Activated effector memory CD4-positive, alpha-beta T cell treated with anti-CD3 and anti-CD28 coated beads, Interleukin-2, amount 50 U/mL, for 16 hours (primary cell): ENCODE data around the gene TRABD.

Experiments used
- DNase-seq: peaks from one replicate; pipeline ENCODE4 v3.0.0-alpha.2; 2020

Gene TRABD

DNA sequence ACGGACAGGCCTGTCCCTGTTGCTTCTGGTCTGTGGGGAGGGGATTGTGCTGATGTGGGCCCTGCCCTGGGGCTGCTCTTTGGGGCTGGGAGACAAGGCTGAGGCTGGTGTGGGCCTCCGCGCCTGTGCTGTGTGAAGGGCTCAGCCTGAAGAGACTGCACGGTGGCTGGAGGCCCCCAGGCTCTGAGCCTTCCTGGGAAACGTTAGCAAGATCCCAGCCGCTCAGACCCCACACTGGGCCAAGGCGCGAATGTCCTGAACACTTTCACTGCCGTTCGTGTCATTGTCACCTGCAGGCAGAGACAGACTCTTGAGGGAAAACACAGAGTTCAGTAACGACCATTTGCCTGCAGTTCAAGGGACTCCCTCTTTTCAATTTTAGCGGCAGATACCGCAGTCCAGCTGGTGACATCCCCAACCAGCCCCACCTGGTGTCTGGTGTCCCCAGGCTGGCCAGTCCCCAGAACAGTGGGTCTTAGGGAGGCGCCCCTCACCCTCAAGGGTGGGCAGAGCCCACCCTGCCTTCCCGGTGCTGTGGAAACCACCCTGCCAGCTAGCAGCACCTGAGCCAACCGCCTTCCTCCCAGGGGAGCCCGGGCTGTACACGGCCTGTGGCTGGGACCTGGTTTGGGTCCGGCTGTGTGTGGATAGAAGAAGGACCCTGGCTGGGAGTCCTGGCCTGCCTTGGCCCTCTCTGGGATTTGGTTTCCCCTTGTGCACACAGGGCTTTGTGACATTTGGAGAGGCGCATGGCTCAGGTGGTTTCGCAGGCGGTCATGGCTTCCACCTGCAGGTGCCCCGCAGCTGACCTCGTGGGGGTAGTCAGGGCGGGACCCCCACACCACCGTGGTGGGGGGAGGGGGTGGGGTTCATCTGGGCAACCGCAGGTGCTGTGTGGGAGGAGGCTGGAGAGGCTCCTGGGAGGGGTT lies 9.5 kb upstream of the TRABD start:
- DNase-seq, result no peak

DNA sequence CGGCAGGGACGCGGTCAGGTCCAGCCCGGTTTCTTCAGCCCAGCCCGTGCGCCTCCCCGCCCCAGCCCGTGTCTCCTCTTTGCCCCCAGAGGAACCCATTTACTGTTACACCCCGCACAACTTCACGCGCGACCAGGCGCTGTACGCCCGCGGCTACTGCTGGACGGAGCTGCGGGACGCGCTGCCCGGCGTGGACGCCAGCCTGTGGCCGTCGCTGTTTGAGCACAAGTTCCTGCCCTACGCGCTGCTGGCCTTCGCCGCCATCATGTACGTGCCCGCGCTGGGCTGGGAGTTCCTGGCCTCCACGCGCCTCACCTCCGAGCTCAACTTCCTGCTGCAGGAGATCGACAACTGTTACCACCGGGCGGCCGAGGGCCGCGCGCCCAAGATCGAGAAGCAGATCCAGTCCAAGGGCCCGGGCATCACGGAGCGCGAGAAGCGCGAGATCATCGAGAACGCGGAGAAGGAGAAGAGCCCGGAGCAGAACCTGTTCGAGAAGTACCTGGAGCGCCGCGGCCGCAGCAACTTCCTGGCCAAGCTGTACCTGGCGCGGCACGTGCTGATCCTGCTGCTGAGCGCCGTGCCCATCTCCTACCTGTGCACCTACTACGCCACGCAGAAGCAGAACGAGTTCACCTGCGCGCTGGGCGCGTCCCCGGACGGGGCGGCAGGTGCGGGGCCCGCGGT lies 8.7 kb upstream of the TRABD start:
- DNase-seq, result no peak

DNA sequence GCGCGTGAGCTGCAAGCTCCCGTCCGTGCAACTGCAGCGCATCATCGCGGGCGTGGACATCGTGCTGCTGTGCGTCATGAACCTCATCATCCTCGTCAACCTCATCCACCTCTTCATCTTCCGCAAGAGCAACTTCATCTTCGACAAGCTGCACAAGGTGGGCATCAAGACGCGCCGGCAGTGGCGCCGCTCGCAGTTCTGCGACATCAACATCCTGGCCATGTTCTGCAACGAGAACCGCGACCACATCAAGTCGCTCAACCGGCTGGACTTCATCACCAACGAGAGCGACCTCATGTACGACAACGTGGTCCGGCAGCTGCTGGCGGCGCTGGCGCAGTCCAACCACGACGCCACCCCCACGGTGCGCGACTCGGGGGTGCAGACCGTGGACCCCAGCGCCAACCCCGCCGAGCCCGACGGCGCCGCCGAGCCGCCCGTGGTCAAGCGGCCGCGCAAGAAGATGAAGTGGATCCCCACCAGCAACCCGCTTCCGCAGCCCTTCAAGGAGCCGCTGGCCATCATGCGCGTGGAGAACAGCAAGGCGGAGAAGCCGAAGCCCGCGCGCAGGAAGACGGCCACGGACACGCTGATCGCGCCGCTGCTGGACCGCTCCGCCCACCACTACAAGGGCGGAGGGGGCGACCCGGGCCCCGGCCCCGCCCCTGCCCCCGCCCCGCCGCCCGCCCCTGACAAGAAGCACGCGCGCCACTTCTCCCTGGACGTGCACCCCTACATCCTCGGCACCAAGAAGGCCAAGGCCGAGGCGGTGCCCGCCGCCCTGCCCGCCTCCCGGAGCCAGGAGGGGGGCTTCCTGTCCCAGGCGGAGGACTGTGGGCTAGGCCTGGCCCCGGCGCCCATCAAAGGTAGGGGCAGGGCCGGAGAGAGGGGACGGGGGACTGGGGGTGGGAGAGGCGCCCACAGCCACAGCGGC lies 7.9 kb upstream of the TRABD start:
- DNase-seq, result no peak

DNA sequence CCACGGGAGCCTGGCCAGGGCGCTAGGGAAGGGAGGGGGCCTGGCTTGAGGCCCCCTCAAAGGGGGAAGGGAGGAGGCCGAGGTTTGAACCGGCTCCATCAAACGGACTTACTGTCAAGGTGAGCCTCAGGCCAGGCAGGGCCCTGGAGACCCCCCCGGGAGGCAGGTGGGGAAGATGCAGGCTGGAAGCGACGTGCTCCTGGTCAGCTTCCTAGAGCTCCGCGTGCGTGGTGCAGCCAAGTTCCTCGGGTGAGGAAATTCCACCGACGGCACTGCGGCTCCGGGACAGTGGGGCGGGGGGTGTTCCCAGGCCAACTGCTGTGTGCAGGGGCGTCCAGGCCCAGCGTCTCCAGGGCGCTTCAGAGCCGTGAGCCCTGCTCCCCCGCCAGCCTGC lies 7.2 kb upstream of the TRABD start:
- DNase-seq, result no peak

DNA sequence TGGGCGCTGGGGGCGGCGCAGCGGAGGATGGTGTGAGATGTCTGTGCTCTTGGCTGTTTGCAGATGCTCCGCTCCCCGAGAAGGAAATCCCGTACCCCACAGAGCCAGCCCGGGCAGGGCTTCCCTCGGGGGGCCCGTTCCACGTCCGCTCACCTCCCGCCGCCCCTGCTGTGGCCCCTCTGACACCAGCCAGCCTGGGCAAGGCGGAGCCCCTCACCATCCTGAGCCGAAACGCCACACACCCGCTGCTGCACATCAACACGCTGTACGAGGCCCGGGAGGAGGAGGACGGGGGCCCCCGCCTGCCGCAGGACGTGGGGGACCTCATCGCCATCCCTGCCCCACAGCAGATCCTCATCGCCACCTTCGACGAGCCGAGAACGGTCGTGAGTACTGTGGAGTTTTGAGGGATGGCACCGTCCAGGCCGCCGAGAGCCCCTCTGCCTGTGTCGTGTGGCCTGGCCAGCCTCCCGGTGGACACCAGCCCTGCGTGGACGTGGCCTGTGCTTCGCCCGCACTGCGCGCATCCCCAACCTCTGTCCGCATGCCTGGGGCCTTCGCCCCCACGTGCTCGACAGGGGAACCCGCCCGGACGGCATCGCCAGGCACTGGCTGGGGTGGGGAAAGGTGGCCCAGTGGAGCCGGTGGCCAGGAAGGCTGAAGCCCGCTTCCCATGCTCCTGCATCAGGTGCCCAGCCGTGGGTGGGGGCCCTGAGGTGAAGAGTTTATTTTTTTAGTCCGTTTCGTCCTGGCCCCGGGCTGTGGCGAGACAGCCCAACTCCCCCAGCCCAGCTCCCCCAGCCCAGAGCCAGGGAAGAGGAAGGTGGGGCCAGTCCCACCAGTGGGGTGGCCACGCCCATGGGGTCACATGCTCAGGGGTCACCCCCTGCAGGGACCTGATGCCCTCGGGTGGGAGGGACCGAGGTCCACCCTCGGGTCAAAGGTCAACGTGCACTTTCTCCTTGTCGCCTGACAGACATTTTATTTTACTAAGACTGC lies 6.5 kb upstream of the TRABD start:
- DNase-seq, result no peak

DNA sequence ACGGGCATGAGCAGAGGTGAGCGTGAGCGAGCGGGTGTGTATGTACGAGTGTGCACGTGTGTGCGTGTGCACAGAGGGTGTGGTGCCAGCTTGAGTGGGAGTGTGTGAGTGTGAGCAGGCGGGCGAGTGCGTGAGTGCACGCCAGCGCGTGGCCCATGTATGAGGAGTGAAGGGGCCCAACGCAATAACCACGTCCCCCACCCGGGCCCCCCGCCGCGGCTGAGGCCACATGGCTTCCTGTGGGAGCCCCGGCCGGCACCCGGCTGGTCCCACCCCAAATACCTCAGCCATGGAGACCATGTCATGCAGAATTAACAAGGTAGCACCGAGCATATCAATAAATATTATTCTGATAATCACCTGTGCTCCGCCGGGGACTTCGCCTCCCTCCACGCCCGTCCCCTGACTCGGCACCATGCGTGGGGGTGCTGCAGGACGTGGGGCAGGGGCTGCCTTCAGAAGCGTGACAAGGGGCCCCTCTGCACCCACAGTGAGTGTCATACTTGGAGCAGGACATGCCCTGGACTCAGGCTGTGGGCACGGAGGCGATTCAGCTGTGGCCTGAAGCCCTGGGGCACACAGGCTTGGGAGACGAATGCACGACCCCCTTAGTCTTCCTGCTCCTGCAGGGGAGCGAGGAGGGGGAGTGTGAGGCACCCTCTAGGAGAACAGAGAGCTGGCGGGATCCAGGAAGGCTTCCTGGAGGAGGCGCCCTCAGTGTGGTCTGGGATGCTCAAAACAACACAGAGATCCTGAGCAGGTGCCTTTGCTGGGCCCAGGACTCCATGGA lies 5.6 kb upstream of the TRABD start:
- no peak for DNase-seq

DNA sequence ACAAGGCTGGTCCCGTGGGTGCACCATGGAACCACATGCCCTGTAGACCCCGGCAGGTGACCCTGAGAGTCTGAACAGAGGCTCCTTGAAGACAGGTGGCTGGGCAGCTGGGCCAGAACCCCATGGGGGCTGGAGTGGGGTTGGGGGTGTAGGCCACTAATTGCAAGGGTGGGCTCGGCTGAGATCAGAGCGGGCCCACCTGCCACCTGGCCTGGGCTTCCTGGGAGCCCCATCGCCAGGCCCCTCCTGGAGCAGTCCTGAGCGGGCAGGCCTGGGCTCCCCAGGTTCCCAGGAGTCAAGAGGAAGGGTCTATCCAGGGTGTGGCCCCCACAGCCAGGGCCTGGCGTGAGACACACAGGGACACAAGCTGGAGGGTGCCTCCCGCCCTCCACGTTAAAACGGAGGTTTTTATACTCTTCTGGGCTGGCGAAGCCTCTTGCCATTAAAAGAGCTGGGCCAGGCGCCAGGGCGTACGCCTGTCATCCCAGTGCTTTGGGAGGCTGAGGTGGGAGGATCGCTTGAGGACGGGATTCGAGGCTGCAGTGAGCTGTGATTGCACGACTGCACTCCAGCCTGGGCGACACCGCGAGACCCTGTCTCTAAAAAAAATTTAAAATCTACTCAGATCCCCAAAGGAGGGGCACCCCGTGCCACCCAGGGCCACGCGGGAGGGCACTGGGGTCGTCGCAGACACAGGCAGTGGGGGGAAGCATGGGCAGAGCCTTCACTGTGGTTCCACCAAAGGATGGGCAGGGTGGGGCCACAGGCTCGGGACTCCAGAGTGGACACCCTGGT lies 4.8 kb upstream of the TRABD start:
- no peak for DNase-seq

DNA sequence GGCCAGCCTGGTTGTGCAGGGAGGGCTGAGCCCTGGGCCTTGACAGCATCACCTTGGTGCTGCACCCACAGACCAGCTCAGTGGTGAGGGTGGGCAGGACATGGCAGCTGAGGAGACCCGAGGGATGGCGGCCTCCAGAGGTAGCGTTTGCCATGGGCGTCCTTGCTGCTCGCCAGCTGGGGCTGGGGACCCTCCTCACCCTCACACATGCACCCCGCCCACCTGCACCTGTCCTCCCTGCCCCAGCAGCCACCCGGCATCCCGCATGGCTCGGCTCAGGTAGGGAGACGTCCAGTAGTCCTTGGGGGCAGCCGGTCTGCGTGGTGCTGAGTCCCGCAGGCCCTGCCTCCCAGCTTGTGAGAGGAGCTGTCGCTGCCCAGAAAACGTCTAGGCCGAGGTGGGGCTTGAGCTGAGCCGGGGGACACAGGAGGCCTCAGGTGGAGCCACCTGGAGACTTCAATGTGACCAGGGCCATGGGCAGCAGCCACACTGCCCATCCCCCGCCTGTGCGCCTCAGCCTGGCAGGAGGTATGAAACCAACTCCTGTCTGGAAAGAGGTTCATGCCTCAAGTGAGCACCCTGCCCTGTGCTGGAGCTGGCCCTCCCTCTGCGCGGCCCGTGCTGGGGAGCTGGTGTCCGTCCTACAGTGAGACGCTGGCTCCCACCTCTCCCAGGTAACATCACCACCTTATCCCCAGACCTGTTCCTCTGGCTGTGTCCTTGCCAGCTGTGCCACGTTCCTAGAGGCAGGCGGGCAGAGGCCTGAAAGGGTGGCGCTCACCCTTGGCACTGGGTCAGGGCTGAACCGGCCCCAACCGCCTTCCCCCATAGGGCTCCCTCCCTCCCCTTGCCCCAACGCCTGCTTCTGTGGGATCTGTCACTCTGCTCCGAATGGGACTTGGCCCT lies 3.3 kb upstream of the TRABD start:
- no peak for DNase-seq

DNA sequence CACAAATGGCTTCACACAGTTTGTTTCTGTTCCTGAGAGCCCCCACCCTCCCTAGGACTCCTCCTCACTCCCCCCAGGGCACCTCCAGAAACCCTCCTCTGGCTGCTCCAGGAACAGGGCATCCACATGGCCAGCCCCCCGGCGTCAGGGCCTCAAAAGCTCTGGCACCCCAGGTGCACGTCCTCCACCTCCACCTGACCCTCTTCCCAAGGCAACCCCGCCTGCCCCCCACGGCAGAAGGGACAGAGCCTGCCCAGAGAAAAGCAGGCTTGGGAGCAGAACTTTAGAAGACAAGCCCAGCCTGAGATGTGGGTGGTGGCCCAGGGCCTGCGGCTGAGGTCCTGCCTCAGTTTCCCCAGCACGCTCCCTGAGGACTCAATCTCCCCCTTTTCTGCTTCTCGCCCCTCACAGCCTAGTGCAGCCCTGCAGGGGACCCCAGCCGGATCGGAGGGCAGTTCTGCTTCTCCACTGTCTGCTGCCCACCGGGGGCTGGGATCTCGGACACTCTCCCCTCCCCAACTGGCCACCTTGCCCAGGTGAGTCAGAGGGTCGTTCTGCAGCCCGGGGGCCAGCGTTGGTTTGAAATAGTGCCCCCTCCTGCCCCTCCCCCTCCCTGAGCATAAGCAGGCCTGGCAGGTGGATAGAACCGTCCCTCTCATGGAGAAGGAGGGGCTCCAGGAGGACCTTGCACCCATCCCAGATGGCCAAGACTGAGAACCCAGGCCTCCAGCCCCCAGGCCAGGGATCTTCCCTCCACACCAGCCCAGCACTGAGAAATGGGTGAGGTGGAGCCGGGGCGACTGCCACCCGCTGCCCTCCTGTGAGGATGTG lies 2.4 kb upstream of the TRABD start:
- no peak for DNase-seq

DNA sequence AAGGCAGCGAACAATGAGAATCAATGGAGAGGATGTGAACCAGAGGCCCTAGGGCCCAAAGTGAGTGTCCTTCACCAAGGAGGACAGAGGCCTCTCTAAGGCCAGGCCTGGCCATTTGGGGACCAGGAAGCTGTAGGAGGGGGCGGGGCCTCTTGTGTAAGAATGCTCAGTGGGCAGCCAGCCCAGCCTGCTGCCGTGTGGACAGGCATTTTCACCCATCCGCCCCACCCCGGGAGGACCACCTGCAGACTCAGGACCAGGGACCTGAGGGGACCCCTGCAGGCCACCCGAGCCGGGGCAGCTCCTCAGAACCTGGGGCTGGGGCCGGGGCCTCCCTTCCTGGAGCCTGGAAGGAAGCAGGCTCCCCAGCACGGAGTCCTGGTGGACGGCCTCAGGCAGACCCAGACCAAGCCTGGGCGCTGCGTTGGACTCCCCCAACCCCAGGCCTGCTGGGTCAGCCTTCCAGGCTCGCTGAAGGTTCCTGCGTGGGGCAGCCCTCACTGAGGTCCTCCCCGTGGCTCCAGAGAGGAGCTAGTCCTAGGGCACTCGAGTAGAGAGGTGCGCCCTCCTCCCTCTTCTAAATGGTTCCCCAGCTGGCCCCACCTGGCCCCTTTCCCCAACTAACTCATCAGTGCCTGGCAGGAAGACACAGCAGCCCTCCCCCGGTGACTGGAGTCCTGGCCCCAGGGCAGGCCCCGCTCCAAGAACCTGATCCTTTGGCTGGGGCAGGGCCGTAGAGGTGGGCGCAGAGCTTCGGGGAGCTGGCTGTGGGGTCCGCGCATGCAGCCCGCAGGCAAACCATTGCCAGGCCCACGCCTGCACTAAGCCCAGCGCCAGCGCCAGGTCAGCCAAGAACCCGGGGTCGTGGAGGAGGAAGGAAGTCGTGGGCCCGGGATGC lies 1.5 kb upstream of the TRABD start:
- DNase-seq, result no peak

DNA sequence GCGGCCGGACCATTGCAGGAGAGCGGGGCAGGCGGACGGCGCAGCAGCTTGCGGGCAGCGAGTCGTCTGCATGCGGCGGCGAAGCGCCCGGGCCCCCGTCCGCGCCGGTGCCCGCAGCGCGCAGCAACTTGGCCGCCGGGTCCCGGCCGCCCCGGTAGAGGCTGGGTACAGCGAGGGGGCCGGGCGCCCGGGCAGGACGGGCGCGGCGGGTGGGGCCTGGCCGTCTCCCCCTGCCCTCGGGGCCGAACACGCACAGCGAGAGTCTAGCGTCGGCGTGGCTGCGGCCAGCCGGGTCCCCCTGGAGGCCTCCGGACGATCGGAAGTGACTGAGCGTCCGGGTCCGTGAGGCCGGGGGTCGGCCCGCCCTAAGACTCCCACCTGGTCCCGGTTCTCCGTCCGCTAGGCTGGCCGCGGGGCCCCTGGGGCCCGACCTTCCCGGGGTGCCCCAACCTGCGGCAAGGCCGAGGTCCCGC lies 775 bp upstream of the TRABD start:
- DNase-seq, result no peak

DNA sequence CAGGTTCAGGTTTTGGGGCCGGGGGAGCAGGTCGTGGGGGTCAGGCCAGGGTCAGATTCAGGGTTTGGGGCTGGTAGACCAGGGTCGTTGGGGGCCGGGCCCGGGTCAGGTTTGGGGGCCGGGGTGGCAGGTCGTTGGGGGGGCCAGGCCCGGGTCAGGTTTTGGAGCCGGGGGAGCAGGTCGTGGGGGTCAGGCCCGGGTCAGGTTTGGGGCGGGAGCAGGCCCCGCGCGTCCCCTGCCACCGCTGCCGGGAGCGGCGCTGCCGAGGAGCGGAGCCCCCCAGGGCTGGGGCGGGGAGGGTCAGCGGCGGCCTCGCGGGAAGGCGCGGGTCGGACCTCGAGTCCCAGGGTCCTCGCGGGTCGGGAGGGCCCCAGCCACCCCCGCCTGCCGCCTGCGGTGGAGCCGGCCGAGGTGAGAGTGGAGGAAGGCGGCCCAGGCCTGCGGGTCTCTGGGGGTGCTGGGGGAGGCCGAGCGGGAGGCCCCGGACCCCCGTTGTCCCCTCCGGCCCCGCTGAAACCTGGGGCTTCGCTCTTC lies 535 bp downstream of the TRABD start:
- DNase-seq, result no peak

DNA sequence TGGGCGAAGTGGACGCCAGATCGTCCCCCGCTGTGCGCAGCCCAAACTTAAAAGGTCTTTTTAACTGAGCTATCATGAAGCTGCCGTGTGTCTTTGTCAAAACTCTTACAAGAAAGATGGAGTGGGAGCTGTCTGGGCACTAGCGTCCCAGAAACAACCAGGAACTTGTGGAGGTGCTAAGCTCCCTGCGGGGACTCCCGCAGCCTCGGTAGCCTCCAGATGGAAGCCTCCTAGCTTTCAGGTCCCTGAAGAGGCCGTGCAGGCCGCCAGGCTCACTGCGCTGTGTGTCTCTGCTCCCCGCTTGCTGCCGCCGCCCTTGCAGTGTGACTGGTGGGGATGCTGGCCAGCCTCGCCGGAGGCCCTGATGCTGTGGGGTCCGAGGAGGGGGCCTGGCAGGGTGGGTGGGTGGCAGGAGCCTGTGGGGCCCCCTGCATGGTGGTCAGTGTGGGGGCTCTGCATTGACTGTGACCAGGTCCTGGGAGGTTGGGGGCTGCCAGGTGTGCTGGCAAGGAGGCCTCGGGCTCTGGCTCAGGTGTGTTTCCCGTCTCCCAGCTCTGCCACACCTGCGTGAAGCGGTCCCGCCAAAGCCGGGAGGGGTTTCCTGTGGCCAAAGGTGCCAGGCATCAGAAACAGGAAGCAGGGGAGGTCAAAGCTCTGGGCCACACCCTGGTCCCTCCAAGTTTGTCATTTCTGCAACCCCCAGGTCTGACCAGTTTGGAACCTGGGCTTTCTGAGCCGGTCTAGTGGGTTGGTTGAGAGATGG lies 1.2 kb downstream of the TRABD start:
- DNase-seq, result no peak

DNA sequence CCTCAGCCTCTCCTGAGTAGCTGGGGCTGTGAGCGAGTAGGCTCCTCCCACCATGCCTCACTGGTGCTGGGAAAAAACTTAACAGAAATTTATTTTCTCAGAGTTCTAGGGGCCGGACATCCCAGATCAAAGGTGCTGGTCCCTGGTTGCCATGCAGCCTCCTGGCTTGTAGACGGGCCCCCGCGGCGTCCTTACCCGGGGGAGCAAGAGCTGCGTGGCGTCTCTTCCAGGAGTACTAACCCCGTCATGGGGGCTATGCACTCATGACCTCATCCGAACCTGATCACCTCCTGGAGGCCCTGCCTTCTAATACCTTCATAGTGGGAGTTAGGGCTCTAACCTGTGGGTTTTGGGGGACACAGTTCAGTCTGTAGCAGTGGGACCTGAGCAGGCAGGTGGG lies 2.6 kb downstream of the TRABD start:
- DNase-seq, result no peak

DNA sequence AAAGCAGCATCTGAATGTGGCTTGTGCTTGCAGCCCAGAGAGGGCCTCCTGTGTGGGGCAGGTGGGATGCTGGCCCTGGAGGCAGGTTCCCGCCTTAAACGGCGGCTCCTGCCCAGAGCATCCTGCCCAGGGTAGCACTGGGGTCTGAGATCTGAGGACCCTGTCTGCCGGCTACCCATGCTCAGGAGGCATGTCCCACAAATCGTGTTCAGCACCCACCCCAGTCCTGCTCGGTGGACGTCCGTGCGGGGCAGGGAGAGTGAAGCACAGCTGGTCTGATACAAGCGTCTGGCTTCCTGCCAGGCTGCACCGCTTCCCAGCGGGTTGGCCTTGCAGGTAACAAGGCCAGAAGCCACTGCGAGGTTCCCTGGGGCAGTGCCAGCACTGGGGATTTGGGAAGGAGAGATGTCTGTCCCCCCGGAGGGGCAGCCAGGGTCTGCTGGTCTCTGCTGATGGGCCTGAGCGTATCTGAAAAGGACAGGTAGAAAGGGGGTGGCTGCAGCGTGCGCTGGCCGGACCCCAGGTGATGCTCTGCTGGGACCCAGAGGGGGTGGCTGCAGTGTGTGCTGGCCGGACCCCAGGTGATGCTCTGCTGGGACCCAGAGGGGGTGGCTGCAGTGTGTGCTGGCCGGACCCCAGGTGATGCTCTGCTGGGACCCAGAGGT lies 3.6 kb downstream of the TRABD start:
- no peak for DNase-seq
